ENCODE measurements around the gene ZDHHC11B. TPM values are rescaled to one million over a fixed set of nuclear protein-coding genes. Genes with fewer than 3 reads are reported as not detected.
"Not testable (repeated sequence)": the region's sequence is repeated elsewhere in the genome, so short reads cannot be mapped to it uniquely, and the experiment has no call there.

Gene ZDHHC11B
- total and polyA plus RNA-seq, 9 donors: 1.7 to 8.0 (median 2.4) TPM

DNA sequence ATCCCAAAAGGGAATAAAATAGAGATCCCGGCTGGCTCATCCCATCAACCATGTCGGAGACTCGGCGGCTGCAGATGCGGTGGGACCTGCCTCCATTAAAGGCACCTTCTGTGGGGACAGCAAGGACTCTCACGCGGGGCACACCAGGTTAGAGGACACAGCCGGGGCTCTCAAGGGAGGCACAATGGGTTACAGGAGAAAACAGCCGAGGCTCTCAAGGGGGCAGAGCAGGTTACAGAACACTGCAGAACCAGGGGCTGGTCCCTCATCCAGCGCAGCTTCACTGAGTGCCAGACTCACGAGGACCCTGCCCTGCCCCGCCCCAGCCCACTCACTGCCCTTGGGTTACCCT lies 98.4 kb downstream of the ZDHHC11B start:
- H3K4me3 ChIP-seq; DNase-seq; H3K27ac ChIP-seq; H3K36me3 ChIP-seq; H3K9me3 ChIP-seq; intact Hi-C loops (cut with DNase I); H3K4me1 ChIP-seq (ENCODE audit: insufficient read depth); H3K27me3 ChIP-seq: not testable (repeated sequence)
- WGBS, 3 donors: 82 to 94% (median 92%) methylated on average over 11 to 12 of the region's 12 CpGs

DNA sequence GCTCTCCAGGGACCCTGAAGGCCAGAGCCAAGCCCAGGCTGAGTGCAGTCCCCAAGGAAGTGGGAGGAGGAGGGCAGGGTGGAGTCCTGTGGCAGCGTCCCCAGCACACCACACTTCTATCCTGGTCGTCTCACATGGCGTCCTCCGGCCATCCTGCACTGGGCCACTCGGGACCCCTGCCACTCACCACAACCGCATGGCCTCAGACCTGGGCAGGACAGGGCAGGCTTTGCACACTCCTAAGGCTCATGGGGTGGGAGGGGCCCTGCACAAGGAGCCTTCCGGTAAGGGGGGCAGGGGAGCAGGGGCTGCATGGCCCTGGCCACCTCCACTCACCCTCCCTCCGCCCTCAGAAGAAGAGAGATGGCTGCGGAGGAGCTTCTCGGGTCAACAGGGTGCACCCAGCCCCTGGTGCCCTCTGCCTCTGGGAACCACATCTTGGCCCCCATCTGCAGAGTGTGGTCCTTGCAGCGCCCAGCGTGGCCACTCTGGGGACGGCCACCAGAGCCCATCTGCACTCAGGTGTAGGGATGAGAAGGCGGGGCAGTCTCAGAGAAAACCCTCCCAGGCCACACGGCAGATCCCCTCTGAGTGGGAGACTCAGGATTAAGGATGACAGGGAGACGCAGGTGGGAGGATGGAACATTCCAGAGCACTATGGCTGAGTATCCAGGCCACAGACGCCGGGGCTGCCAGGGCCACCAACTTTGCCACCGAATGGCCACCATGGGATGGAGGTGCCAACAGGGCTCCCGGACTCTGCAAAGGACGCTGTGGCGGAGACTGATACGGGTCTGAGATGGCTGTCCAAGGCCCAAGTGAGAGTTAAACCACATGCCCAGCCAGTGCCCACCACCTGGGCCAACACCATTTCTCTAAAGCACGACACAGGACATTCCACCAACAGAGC lies 99.0 kb downstream of the ZDHHC11B start:
- H3K27ac ChIP-seq: no peak overlapping the region
- WGBS, 3 donors: 77 to 89% (median 85%) methylated on average over 23 to 24 of the region's 24 CpGs
- TF ChIP-seq EP300 (IDR thresholded peaks at IDR 0.05): no peak
- TF ChIP-seq, protein P1, sequence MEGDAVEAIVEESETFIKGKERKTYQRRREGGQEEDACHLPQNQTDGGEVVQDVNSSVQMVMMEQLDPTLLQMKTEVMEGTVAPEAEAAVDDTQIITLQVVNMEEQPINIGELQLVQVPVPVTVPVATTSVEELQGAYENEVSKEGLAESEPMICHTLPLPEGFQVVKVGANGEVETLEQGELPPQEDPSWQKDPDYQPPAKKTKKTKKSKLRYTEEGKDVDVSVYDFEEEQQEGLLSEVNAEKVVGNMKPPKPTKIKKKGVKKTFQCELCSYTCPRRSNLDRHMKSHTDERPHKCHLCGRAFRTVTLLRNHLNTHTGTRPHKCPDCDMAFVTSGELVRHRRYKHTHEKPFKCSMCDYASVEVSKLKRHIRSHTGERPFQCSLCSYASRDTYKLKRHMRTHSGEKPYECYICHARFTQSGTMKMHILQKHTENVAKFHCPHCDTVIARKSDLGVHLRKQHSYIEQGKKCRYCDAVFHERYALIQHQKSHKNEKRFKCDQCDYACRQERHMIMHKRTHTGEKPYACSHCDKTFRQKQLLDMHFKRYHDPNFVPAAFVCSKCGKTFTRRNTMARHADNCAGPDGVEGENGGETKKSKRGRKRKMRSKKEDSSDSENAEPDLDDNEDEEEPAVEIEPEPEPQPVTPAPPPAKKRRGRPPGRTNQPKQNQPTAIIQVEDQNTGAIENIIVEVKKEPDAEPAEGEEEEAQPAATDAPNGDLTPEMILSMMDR (IDR thresholded peaks at IDR 0.05): no peak
- TF ChIP-seq POLR2A (IDR thresholded peaks at IDR 0.05): no peak
- no peaks in the 10 kb centered on the region for H3K9me3 ChIP-seq
- no peaks in the 10 kb centered on the region for H3K4me1 ChIP-seq (ENCODE audit: insufficient read depth)
- H3K27me3 ChIP-seq: no peaks in the 10 kb centered on the region
- no peaks in the 10 kb centered on the region for H3K36me3 ChIP-seq
- H3K4me3 ChIP-seq: no peak overlapping the region
- intact Hi-C loops (cut with DNase I): no loop called here
- DNase-seq: peak in 2 of 5 donors; percentile 8 to 9

DNA sequence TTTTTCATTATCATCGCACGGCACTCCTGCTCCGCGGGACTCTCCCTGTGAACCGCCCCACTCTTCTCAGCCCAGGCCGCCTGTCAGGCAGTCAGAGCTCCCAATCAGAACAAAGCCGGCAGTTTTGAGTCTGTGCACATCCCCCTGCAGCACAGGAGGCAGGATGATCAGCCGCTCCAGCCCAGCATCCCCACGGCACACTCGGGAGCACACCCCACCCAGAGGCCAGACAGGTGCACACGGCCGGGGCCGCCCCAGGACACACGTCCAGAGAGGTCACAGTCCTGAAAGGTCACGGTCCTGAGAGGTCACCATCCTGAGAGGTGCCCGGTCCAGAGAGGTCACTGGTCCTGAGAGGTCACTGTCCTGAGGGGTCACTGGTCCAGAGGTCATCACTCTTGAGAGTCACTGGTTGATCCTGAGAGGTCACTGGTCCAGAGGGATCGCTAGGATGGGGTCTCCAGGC lies 99.7 kb downstream of the ZDHHC11B start:
- intact Hi-C loops (cut with DNase I): no loop called here
- no peaks in the 10 kb centered on the region for H3K9me3 ChIP-seq
- H3K36me3 ChIP-seq: no peaks in the 10 kb centered on the region
- no peak overlapping the region for H3K27ac ChIP-seq
- H3K4me1 ChIP-seq (ENCODE audit: insufficient read depth): no peaks in the 10 kb centered on the region
- TF ChIP-seq POLR2A (IDR thresholded peaks at IDR 0.05) (no peak), EP300 (IDR thresholded peaks at IDR 0.05) (no peak)
- TF ChIP-seq, protein P1 (IDR thresholded peaks at IDR 0.05): no peak
- 69 to 78% (median 75%) methylated on average over 17 of the region's 17 CpGs for WGBS, 3 donors
- no peak overlapping the region for H3K4me3 ChIP-seq
- no peaks in the 10 kb centered on the region for H3K27me3 ChIP-seq
- peak in 2 of 5 donors; percentile 9 to 11 for DNase-seq

DNA sequence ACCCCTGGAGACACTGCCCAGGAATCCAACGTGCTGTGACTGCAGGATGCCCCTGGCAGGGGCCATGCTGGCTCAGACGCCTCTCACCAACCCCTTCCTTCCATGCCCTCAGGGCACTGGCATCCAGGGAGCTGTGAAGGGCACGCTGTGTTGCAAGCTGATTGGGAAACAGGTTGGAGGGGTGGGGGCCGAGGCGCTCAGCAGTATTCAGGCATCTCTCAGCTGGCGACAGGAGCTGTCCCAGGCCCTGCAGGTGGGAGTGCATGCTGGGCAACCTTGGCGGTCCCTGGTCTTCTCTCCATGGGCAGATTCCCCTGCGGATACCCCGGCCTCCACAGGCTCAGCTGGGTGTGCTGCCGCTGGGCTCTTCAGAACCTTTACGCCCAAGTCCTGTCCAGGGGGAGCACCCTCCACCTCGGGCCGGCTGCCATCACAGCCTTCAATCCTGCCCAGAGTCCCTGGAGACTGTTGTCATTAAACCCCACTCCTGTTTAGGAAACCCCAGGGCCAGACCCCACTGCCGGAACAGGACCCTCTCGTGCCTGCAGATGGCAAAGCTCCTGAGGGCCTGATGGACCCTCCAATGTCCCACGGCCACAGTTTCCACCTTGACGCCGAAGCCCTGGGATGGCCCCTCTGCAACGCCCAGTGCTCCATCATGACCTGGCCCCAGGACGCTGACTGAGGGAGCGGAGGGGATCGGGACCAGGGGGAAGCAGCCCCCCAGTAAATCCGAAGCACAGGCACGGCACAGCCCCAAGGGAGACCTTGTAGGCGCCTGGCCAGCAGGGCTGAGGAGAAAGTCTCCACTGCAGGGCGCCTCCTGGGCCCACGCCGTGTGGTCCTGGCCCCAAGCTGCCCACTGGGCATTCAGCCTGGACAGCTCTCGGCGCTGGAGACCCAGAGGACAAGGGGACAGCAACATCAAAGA lies 100.7 kb downstream of the ZDHHC11B start:
- H3K27ac ChIP-seq: no peak overlapping the region
- intact Hi-C loops (cut with DNase I): loop anchor here in 1 of 4 donors (2.0 kb wide), 1 partner anchor 93 kb away; no protein-coding TSS in a partner anchor
- H3K4me1 ChIP-seq (ENCODE audit: insufficient read depth): no peaks in the 10 kb centered on the region

DNA sequence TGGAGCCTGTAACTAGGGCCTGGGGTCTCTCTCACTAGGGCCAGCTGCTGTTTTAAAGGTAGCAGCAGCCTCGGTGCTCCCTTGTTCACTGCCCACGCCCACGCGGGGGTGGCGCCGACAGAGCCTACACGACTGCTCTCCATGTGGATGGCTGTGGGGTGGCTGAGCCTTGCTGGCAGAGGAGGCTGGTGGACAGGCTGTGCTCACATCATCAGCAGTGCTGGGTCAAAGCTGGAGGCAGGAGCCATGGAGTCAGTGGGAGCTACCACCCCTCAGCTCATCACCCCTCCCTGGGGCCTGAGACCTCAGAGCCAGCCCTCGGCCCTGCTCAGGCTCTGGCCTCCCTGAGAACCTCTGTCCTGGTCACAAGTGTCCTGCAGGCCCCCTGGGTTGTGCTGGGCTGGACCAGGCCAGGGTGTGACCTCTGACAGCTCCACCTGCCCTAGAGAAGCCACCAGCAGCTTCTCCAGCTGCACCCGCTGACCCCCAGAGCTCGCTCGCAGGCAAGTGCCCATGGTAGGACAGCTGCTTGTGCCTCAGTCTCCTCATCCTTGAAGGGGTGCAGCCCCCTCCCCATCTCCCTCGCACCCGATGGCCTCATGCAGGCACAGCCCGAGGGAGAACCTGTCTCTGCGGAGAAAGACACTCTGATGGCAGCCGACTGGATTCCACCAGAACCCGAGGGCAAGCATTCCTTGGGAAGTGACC lies 101.7 kb downstream of the ZDHHC11B start:
- 69 to 76% (median 71%) methylated on average over 17 of the region's 17 CpGs for WGBS, 3 donors
- not testable (repeated sequence) for H3K4me3 ChIP-seq; H3K9me3 ChIP-seq; H3K36me3 ChIP-seq; H3K4me1 ChIP-seq (ENCODE audit: insufficient read depth); H3K27me3 ChIP-seq; H3K27ac ChIP-seq
- DNase-seq: peak in 1 of 5 donors; percentile 5
- intact Hi-C loops (cut with DNase I): loop anchor here in 1 of 4 donors (2.0 kb wide), 1 partner anchor 94 kb away; no protein-coding TSS in a partner anchor

More for the DNA sequence above, 100.7 kb downstream of the ZDHHC11B start:
- TF ChIP-seq EP300 (IDR thresholded peaks at IDR 0.05) (no peak), POLR2A (IDR thresholded peaks at IDR 0.05) (no peak)
- TF ChIP-seq, protein P1 (IDR thresholded peaks at IDR 0.05): no peak
- peak in 3 of 5 donors; percentile 8 to 19 (median 14) for DNase-seq
- Histone ChIP-seq H3K9me3 (no peaks in the 10 kb centered on the region), H3K4me3 (no peak overlapping the region), H3K36me3 (no peaks in the 10 kb centered on the region), H3K27me3 (no peaks in the 10 kb centered on the region)
- WGBS, 3 donors: 76 to 84% (median 79%) methylated on average over 29 to 30 of the region's 30 CpGs

DNA sequence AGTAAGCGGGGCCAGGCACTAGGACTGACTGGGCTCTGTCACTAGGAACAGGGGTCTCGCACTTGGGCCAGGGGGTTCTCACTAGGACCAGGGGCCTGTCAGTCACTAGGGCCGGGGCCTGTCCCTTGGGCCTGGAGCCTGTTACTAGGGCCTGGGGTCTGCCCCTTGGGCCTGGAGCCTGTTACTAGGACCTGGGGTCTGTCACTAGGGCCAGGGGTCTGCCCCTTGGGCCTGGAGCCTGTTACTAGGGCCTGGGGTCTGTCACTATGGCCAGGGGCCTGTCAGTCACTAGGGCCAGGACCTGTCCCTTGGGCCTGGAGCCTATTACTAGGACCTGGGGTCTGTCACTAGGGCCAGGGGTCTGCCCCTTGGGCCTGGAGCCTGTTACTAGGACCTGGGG lies 102.3 kb downstream of the ZDHHC11B start:
- not testable (repeated sequence) for H3K27ac ChIP-seq; H3K9me3 ChIP-seq; H3K4me3 ChIP-seq; H3K36me3 ChIP-seq; H3K27me3 ChIP-seq; H3K4me1 ChIP-seq (ENCODE audit: insufficient read depth); DNase-seq
- WGBS, 3 donors: 91 to 100% methylated on average over 2 to 3 of the region's 3 CpGs; no CpG with 5 or more reads in 1 of the 3 donors
- intact Hi-C loops (cut with DNase I): loop anchor here in 1 of 4 donors (2.0 kb wide), 1 partner anchor 95 kb away; no protein-coding TSS in a partner anchor

Measured in ovary (tissue), 9 donors.